OCI-LY3 (cell line): ENCODE measurements around the gene KRT81.
"Not testable (repeated sequence)": the region's sequence is repeated elsewhere in the genome, so short reads cannot be mapped to it uniquely, and the experiment has no call there.

Experiments used
- H2AFZ ChIP-seq: fragments of 200-600, 300-600 bp; shearing (Covaris generic); 2 replicates; pipeline ENCODE4 v1.6.0; 2014; ENCODE audit warnings: antibody characterized with exemption, low read depth, low read length
- H3K27ac ChIP-seq: fragments of 200-600, 300-600 bp; sonication (generic); 2 replicates; pipeline ENCODE4 v1.5.1; 2014; ENCODE audit warnings: mild to moderate bottlenecking, low read length, moderate library complexity, mixed read lengths
- H3K27me3 ChIP-seq: fragments of 200-600, 300-600 bp; sonication (generic); 2 replicates; pipeline ENCODE4 v1.6.1; 2014; ENCODE audit warnings: low read depth, low read length, mixed read lengths
- H3K36me3 ChIP-seq: fragments of 200-600, 300-600 bp; sonication (generic); replicated peaks from 2 replicates; pipeline ENCODE3; 2014; ENCODE audit warnings: low read depth, low read length, mixed read lengths
- H3K4me1 ChIP-seq: fragments of 300-600, 200-600 bp; sonication (generic); 2 replicates; pipeline ENCODE4 v1.6.1; 2014; ENCODE audit warnings: low read length, mixed read lengths
- H3K4me2 ChIP-seq: fragments of 200-600, 300-600 bp; sonication (generic); 2 replicates; pipeline ENCODE4 v1.6.1; 2014; ENCODE audit warnings: low read length, mixed read lengths
- H3K4me3 ChIP-seq: fragments of 300-600, 200-600 bp; sonication (generic); 2 replicates; pipeline ENCODE4 v1.5.1; 2014; ENCODE audit warnings: antibody characterized with exemption, mild to moderate bottlenecking, low read length, moderate library complexity
- H3K79me2 ChIP-seq: fragments of 300-600, 200-600 bp; shearing (Covaris generic); 2 replicates; pipeline ENCODE4 v1.6.1; 2014; ENCODE audit warnings: mild to moderate bottlenecking, low read length, mixed read lengths
- H3K9ac ChIP-seq: fragments of 300-600, 200-600 bp; shearing (Covaris generic); 2 replicates; pipeline ENCODE4 v1.6.0; 2014; ENCODE audit warnings: mild to moderate bottlenecking, low read length, moderate library complexity
- H3K9me3 ChIP-seq: fragments of 200-600, 300-600 bp; shearing (Covaris generic); 2 replicates; pipeline ENCODE4 v1.6.1; 2014; ENCODE audit warnings: low read length, mixed read lengths; ENCODE audit not compliant: insufficient read depth
- H4K20me1 ChIP-seq: fragments of 200-600, 300-600 bp; sonication (generic); 2 replicates; pipeline ENCODE4 v1.6.1; 2016; ENCODE audit warnings: low read length, mixed read lengths; ENCODE audit not compliant: insufficient read depth
- EZH2phosphoT487 ChIP-seq: fragments of 200-600 bp; shearing (Covaris generic); IDR thresholded peaks from 2 replicates; pipeline ENCODE4 v1.6.1; 2018; ENCODE audit warnings: antibody characterized with exemption, mixed run types, low read depth
- TF ChIP-seq, protein P1 (sequence below): fragments of 200-600, 300-600 bp; sonication (generic); IDR thresholded peaks from 2 replicates; pipeline ENCODE4 v1.5.1; 2014; ENCODE audit warnings: antibody characterized with exemption, low read length, low read depth

KRT81 gene

DNA sequence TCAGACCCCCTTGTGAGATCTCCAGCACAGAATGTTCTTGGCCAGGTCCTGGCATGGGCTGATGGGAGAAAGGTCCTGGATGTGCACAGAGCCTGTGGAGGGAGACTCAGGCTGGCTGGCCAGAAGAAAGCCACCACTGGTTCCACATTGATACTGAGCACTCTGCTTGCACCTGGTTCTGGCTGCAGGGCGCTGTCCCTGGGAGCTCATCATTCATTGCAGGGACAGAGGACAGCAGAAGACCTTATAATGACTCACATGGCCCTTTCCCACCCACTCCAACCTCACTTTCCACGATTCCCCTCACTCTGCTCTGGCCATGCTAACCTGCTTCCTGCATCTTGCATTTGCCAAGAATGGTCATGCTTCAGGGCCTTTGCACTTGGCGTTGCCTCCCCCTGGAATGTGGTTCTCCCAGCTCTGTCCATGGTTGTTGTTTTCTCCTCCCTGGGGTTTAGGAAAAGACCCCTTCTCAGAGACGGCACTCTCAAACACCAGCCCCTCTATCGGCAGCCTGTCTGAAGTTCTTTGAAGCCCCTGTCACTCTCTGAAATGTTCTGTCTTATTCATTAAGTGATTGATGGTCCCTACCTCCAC lies 48.0 kb downstream of the KRT81 start:
- no peaks in the 10 kb centered on the region for H3K9me3 ChIP-seq
- H3K9ac ChIP-seq, result peak overlapping the region; percentile 84
- H3K36me3 ChIP-seq, result no peaks in the 10 kb centered on the region
- H3K27me3 ChIP-seq, result no peaks in the 10 kb centered on the region
- TF ChIP-seq, protein P1, sequence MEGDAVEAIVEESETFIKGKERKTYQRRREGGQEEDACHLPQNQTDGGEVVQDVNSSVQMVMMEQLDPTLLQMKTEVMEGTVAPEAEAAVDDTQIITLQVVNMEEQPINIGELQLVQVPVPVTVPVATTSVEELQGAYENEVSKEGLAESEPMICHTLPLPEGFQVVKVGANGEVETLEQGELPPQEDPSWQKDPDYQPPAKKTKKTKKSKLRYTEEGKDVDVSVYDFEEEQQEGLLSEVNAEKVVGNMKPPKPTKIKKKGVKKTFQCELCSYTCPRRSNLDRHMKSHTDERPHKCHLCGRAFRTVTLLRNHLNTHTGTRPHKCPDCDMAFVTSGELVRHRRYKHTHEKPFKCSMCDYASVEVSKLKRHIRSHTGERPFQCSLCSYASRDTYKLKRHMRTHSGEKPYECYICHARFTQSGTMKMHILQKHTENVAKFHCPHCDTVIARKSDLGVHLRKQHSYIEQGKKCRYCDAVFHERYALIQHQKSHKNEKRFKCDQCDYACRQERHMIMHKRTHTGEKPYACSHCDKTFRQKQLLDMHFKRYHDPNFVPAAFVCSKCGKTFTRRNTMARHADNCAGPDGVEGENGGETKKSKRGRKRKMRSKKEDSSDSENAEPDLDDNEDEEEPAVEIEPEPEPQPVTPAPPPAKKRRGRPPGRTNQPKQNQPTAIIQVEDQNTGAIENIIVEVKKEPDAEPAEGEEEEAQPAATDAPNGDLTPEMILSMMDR, result no peak
- TF ChIP-seq EZH2phosphoT487, result no peak
- peak overlapping the region; percentile 81 for H3K27ac ChIP-seq
- peak overlapping the region; percentile 75 for H3K4me3 ChIP-seq
- H3K79me2 ChIP-seq, result no peaks in the 10 kb centered on the region
- peak overlapping the region; percentile 57 for H2AFZ ChIP-seq
- H3K4me1 ChIP-seq, result peaks cover 49% of the 10 kb centered on the region
- peak overlapping the region; percentile 89 for H3K4me2 ChIP-seq
- H4K20me1 ChIP-seq, result no peaks in the 10 kb centered on the region

DNA sequence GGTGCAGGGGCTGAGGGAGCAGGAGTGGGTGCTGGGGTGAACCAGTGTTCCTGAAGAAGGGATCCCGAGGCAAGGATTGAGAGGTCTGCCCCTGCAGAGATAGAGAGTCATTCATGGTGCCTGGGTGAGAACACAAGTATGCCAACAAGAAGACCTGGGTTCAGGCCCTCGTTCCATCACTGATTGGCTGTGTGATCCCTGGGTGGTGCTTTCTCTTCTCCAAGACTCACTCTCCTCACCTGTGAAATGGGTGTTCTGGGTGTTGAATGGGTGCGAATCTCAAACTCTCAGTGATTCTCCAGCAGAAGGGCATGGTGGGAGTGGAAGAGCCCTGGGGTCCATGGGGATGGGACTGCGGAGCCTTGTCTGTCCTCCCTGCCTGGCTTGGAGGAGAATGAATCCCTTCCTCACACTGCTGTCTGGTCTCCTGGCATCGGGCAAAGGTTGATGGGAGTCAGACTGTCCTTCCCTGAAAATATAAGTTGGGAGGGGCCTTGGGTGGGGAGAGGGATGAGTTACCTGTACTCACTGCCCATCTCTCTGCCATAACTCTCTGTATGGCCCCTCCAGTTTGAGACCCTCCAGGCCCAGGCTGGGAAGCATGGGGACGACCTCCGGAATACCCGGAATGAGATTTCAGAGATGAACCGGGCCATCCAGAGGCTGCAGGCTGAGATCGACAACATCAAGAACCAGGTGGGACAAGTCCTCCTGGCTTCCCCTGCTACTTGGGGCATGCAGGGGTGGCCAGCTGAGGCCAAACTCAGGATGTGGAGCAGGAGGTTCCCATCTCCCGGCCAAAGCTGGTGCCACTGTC lies 48.7 kb downstream of the KRT81 start:
- Histone ChIP-seq H3K27ac (peak overlapping the region; percentile 81), H4K20me1 (no peaks in the 10 kb centered on the region), H3K9me3 (no peaks in the 10 kb centered on the region), H3K79me2 (no peaks in the 10 kb centered on the region), H3K4me3 (no peak overlapping the region), H3K36me3 (no peaks in the 10 kb centered on the region), H3K4me1 (peaks cover 49% of the 10 kb centered on the region), H3K9ac (no peak overlapping the region; the same call in 1 of the 2 replicates), H2AFZ (peak overlapping the region; percentile 57; the same call in 1 of the 2 replicates), H3K27me3 (no peaks in the 10 kb centered on the region), H3K4me2 (peak overlapping the region; percentile 89; the same call in 1 of the 2 replicates)
- TF ChIP-seq, protein P1, result no peak
- no peak for TF ChIP-seq EZH2phosphoT487

DNA sequence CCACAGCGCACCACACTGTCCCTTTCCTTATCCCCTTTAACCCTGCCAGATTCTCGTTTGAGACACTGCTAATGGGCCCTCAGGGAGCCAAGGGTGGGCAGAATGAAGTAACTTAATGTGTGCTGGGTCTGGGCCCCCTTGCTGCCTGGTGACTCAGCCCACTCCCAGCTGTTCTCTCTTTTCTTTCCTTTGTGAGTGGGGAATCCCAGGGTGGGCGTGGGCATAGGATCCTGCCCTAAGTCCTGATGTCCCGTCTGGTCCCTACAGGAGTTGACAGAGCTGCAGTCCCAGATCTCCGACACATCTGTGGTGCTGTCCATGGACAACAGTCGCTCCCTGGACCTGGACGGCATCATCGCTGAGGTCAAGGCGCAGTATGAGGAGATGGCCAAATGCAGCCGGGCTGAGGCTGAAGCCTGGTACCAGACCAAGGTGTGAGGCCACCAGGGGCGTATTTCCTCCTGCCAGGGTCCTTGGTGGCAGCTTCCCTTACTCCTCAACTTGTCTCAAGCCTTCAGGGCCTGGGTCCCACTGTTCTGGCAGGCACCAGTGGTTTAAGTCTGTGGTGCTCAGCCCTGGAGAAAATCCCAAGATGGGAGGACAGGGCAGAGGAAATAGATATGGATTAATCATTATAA lies 50.0 kb downstream of the KRT81 start:
- H3K4me1 ChIP-seq, result peaks cover 36% of the 10 kb centered on the region
- H3K79me2 ChIP-seq, result no peaks in the 10 kb centered on the region
- TF ChIP-seq, protein P1, result no peak
- TF ChIP-seq EZH2phosphoT487, result no peak
- no peak overlapping the region for H2AFZ ChIP-seq
- no peaks in the 10 kb centered on the region for H4K20me1 ChIP-seq
- H3K27ac ChIP-seq, result no peak overlapping the region
- no peaks in the 10 kb centered on the region for H3K27me3 ChIP-seq
- no peak overlapping the region for H3K9ac ChIP-seq
- H3K4me3 ChIP-seq, result no peak overlapping the region
- no peak overlapping the region for H3K4me2 ChIP-seq
- H3K9me3 ChIP-seq, result no peaks in the 10 kb centered on the region
- no peaks in the 10 kb centered on the region for H3K36me3 ChIP-seq

DNA sequence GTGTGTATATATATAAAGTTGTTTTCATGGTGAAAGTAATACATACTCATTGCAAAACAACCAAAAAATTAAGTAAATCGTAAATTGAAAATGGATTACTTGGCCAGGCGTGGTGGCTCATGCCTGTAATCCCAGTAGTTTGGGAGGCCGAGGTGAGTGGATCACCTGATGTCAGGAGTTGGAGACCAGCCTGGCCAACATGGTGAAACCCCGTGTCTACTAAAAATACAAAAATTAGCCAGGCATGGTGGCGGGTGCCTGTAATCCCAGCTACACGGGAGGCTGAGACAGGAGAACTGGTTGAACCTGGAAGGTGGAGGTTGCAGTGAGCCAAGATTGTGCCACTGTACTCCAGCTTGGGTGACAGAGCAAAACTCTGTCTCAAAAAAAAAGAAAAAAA lies 51.1 kb downstream of the KRT81 start:
- not testable (repeated sequence) for H3K79me2 ChIP-seq, H3K4me2 ChIP-seq, H2AFZ ChIP-seq, H4K20me1 ChIP-seq, H3K9me3 ChIP-seq, H3K27me3 ChIP-seq, H3K36me3 ChIP-seq, H3K4me3 ChIP-seq, H3K27ac ChIP-seq, H3K9ac ChIP-seq
- peaks cover 25% of the 10 kb centered on the region for H3K4me1 ChIP-seq
